Measurements from ENCODE around the gene HS6ST3. TPM values are rescaled to one million over a fixed set of nuclear protein-coding genes. Genes with fewer than 3 reads are reported as not detected.

HS6ST3 gene
- total RNA-seq, 1 experiment from 2014 or later = 0.11 TPM

DNA sequence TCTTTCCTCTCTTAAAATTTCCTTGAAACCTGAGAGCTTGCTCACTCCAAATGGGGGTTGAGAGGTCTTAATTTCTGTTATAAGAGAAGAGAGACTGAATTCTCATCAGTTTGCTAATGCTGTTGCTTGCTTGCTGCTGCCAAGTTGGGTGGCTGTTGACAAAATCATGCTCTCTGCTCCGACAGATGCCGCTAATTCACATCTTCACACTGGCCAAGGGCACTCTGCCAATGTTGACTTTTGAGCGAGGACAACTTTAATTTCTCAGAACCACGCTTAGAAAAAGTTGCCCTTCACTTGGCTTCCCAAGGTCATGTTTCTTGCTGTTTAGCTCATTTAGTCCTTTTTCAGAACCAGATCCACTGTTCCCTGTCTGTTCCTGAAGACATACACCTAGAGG lies 402.9 kb downstream of the HS6ST3 start:
- H3K79me2 ChIP-seq (ENCODE audit: low read length) = no peaks in the 10 kb centered on the region
- no peaks in the 10 kb centered on the region for H3K36me3 ChIP-seq (ENCODE audit: low read depth, low read length)
- ChIA-PET CTCF (no interaction called here), POLR2A (ENCODE audit: unreplicated experiment) (no interaction called here)
- intact Hi-C loops (cut with micrococcal nuclease) = no loop called here
- no peaks in the 10 kb centered on the region for H3K9me3 ChIP-seq (ENCODE audit: low read length)
- no peaks in the 10 kb centered on the region for H4K20me1 ChIP-seq (ENCODE audit: low read length)
- ATAC-seq = no peak
- H3F3A ChIP-seq (ENCODE audit: low read length, unreplicated experiment) = no peaks in the 10 kb centered on the region
- no peak overlapping the region for H2AFZ ChIP-seq (ENCODE audit: low read length)
- H3K9ac ChIP-seq (ENCODE audit: low read length) = no peak overlapping the region
- BruUV-seq (replicated peaks) = no TSS peak
- DNase-seq = no peak
- no peaks in the 10 kb centered on the region for H3K27me3 ChIP-seq (ENCODE audit: low read length)
- H3K4me3 ChIP-seq (ENCODE audit: low read length) = no peak overlapping the region
- no peaks in the 10 kb centered on the region for H3K4me1 ChIP-seq (ENCODE audit: insufficient read depth, low read length)
- no peak overlapping the region for H3K27ac ChIP-seq (ENCODE audit: low read length)
- no peak overlapping the region for H3K4me2 ChIP-seq (ENCODE audit: low read length)
- TF ChIP-seq EZH2phosphoT487 (IDR thresholded peaks at IDR 0.05; ENCODE audit: borderline replicate concordance, low read length) (no peak), EZH2 (IDR thresholded peaks at IDR 0.05; ENCODE audit: low read length, unreplicated experiment) (no peak)
- TF ChIP-seq, protein P1, sequence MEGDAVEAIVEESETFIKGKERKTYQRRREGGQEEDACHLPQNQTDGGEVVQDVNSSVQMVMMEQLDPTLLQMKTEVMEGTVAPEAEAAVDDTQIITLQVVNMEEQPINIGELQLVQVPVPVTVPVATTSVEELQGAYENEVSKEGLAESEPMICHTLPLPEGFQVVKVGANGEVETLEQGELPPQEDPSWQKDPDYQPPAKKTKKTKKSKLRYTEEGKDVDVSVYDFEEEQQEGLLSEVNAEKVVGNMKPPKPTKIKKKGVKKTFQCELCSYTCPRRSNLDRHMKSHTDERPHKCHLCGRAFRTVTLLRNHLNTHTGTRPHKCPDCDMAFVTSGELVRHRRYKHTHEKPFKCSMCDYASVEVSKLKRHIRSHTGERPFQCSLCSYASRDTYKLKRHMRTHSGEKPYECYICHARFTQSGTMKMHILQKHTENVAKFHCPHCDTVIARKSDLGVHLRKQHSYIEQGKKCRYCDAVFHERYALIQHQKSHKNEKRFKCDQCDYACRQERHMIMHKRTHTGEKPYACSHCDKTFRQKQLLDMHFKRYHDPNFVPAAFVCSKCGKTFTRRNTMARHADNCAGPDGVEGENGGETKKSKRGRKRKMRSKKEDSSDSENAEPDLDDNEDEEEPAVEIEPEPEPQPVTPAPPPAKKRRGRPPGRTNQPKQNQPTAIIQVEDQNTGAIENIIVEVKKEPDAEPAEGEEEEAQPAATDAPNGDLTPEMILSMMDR (conservative IDR thresholded peaks at IDR 0.05; ENCODE audit: low read depth, low read length) = no peak
- H3K9me2 ChIP-seq (replicated peaks; ENCODE audit: low read length) = no peaks in the 10 kb centered on the region

DNA sequence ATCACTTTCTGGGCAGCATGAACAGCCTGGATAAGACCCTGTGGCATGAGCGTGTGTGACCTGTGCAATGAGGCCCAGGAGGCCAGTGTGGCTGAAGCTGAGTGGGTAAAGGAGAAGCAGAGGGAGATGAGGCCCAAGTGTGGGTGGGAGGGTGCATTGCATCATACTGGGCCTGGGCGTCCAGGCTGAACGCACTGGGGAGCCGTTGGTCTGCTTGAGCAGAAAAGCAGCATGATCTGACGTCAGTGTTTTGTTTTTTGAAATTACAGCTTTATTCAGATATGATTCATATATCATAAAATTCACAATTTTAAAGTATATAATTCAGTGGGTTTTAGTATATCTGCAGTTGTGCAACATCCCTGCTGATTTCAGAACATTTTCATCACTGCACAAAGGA lies 409.7 kb downstream of the HS6ST3 start:
- H3K4me2 ChIP-seq (ENCODE audit: low read length) = no peak overlapping the region
- no peaks in the 10 kb centered on the region for H3K79me2 ChIP-seq (ENCODE audit: low read length)
- no peaks in the 10 kb centered on the region for H3K9me2 ChIP-seq (replicated peaks; ENCODE audit: low read length)
- H3K27me3 ChIP-seq (ENCODE audit: low read length) = no peaks in the 10 kb centered on the region
- ChIA-PET POLR2A (ENCODE audit: unreplicated experiment) (no interaction called here), CTCF (no interaction called here)
- H3K4me3 ChIP-seq (ENCODE audit: low read length) = no peak overlapping the region
- H3K9ac ChIP-seq (ENCODE audit: low read length) = no peak overlapping the region
- H4K20me1 ChIP-seq (ENCODE audit: low read length) = no peaks in the 10 kb centered on the region
- no peaks in the 10 kb centered on the region for H3F3A ChIP-seq (ENCODE audit: low read length, unreplicated experiment)
- DNase-seq = no peak
- intact Hi-C loops (cut with micrococcal nuclease) = no loop called here
- H3K36me3 ChIP-seq (ENCODE audit: low read depth, low read length) = no peaks in the 10 kb centered on the region
- BruUV-seq (replicated peaks) = no TSS peak
- no peaks in the 10 kb centered on the region for H3K4me1 ChIP-seq (ENCODE audit: insufficient read depth, low read length)
- no peak overlapping the region for H2AFZ ChIP-seq (ENCODE audit: low read length)
- TF ChIP-seq EZH2phosphoT487 (IDR thresholded peaks at IDR 0.05; ENCODE audit: borderline replicate concordance, low read length) = no peak
- no peak for ATAC-seq
- no peak overlapping the region for H3K27ac ChIP-seq (ENCODE audit: low read length)
- H3K9me3 ChIP-seq (ENCODE audit: low read length) = no peaks in the 10 kb centered on the region

DNA sequence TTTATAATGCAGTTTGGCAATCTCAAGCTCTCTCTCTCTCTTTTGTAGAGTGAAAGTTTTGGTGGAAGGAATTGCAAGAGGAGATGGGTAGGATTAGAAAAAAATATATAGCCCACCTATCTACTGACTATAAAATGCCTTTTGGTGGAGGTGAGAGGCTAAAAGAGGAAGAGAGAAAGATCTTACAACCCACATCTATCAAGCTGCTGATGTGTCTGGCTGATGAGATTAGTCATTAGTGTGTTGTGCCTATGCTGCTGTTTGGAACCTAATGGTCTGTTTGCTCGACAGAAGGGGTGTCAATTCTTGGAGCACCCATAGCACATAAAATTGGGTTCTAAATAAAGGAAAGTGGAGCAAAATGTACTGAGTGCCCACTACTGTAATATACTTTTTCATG lies 411.0 kb downstream of the HS6ST3 start:
- Histone ChIP-seq H3K9ac (ENCODE audit: low read length) (no peak overlapping the region), H3K79me2 (ENCODE audit: low read length) (no peaks in the 10 kb centered on the region), H3K27ac (ENCODE audit: low read length) (no peak overlapping the region), H3K36me3 (ENCODE audit: low read depth, low read length) (no peaks in the 10 kb centered on the region), H2AFZ (ENCODE audit: low read length) (no peak overlapping the region), H3K4me2 (ENCODE audit: low read length) (no peak overlapping the region), H3K9me3 (ENCODE audit: low read length) (no peaks in the 10 kb centered on the region), H3K27me3 (ENCODE audit: low read length) (no peaks in the 10 kb centered on the region), H3F3A (ENCODE audit: low read length, unreplicated experiment) (no peaks in the 10 kb centered on the region), H3K4me3 (ENCODE audit: low read length) (no peak overlapping the region), H3K4me1 (ENCODE audit: insufficient read depth, low read length) (no peaks in the 10 kb centered on the region), H4K20me1 (ENCODE audit: low read length) (no peaks in the 10 kb centered on the region), H3K9me2 (replicated peaks; ENCODE audit: low read length) (no peaks in the 10 kb centered on the region)
- TF ChIP-seq EZH2 (IDR thresholded peaks at IDR 0.05; ENCODE audit: low read length, unreplicated experiment) = no peak
- TF ChIP-seq, protein P1 (conservative IDR thresholded peaks at IDR 0.05; ENCODE audit: low read depth, low read length) = no peak
- no peak for TF ChIP-seq EZH2phosphoT487 (IDR thresholded peaks at IDR 0.05; ENCODE audit: borderline replicate concordance, low read length)
- no TSS peak for BruUV-seq (replicated peaks)
- CTCF ChIA-PET = no interaction called here
- POLR2A ChIA-PET (ENCODE audit: unreplicated experiment) = no interaction called here
- ATAC-seq (no peak), DNase-seq (no peak)
- intact Hi-C loops (cut with micrococcal nuclease) = no loop called here

Measured in PC-3 (cell line).